Activated naive CD4-positive, alpha-beta T cell treated with Interleukin-2 at 50 U/mL for 16 hours (primary cell): ENCODE data around the gene ZAR1L.
A peak's percentile ranks its signal among the peaks of the same experiment; 100 is the strongest.
"Not testable (repeated sequence)": the region's sequence is repeated elsewhere in the genome, so short reads cannot be mapped to it uniquely, and the experiment has no call there.

Experiments
- DNase-seq: peaks from one replicate; pipeline ENCODE4 v3.0.0-alpha.2; 2020

Gene ZAR1L

GRCh38 chr13:32315238-32316027, at the start of gene ZAR1L, which contains the start of gene BRCA2:
Gene ZAR1L, minus strand, starts transcription at chr13:32315363. Its CDS starts 3,438 bp downstream, at chr13:32311925.
Gene BRCA2, plus strand, starts transcription at chr13:32315508. Its CDS starts 953 bp downstream, at chr13:32316461.
- DNase-seq, result peak; percentile 90

- DNase-seq, result no peak
Observed at GRCh38 chr13:32362574-32362973, 47.4 kb upstream of the ZAR1L start.

GRCh38 chr13:32355935-32356334, 40.8 kb upstream of the ZAR1L start:
- DNase-seq, result not testable (repeated sequence)

GRCh38 chr13:32354040-32354439, 38.9 kb upstream of the ZAR1L start:
- DNase-seq, result no peak

- not testable (repeated sequence) for DNase-seq
Observed at GRCh38 chr13:32350839-32351441, 35.8 kb upstream of the ZAR1L start.

GRCh38 chr13:32347651-32348050, 32.5 kb upstream of the ZAR1L start:
- DNase-seq, result no peak

GRCh38 chr13:32340914-32341313, 25.8 kb upstream of the ZAR1L start:
- DNase-seq, result no peak

GRCh38 chr13:32334671-32335070, 19.5 kb upstream of the ZAR1L start:
- no peak for DNase-seq

GRCh38 chr13:32330441-32330840, 15.3 kb upstream of the ZAR1L start:
- DNase-seq, result no peak

- no peak for DNase-seq
Observed at GRCh38 chr13:32323912-32324311, 8.7 kb upstream of the ZAR1L start.

GRCh38 chr13:32320528-32320927, 5.4 kb upstream of the ZAR1L start:
- DNase-seq, result no peak

GRCh38 chr13:32317716-32318465, 2.7 kb upstream of the ZAR1L start:
- no peak for DNase-seq

GRCh38 chr13:32316501-32316900, 1.3 kb upstream of the ZAR1L start:
- no peak for DNase-seq

GRCh38 chr13:32316028-32316339, 821 bp upstream of the ZAR1L start:
- DNase-seq, result no peak

GRCh38 chr13:32314271-32315237, 609 bp downstream of the ZAR1L start:
- peak; percentile 59 for DNase-seq

GRCh38 chr13:32311188-32311897, 3.8 kb downstream of the ZAR1L start:
- DNase-seq, result no peak

GRCh38 chr13:32310134-32310706, 4.9 kb downstream of the ZAR1L start:
- DNase-seq, result no peak

GRCh38 chr13:32309312-32310133, 5.6 kb downstream of the ZAR1L start:
- DNase-seq, result no peak

GRCh38 chr13:32305646-32306045, 9.5 kb downstream of the ZAR1L start:
- no peak for DNase-seq

- no peak for DNase-seq
Observed at GRCh38 chr13:32302461-32302860, 12.7 kb downstream of the ZAR1L start.

- no peak for DNase-seq
Observed at GRCh38 chr13:32300920-32301319, 14.2 kb downstream of the ZAR1L start.
